H1 (cell line): ENCODE results near the gene RGS9. TPM values are rescaled to one million over a fixed set of nuclear protein-coding genes. Genes with fewer than 3 reads are reported as not detected.

Experiments
- CTCF ChIA-PET: fragments of 300-600 bp; sonication (Branson Sonifier 250); formaldehyde crosslinking; loops from one replicate; lab custom pipeline; 2021; ENCODE audit not compliant: partially characterized antibody; lab: Charles Lee
- POLR2A ChIA-PET: fragments of 300-600 bp; sonication (Branson Sonifier 250); formaldehyde crosslinking; loops from one replicate; lab custom pipeline; 2021; ENCODE audit warnings: inconsistent platforms; ENCODE audit not compliant: partially characterized antibody; lab: Charles Lee
- DNase-seq, 2 experiments: peaks; one replicate each; pipeline versions ENCODE4 v3.0.0 to v3.0.0-alpha.2; 2010 to 2022; ENCODE audit warnings: low spot score in 2 of 2, low read depth in 1 of 2, mixed read lengths in 1 of 2
- FAIRE-seq: peaks from 2 replicates; lab custom pipeline; 2011; peaks lifted over from hg19 to GRCh38; lab: Jason Lieb, UNC
- H2AFZ ChIP-seq: 2 replicates; pipeline ENCODE4 v1.8.1; 2012; ENCODE audit warnings: low read length, inconsistent platforms
- H2AK5ac ChIP-seq: 2 replicates; pipeline ENCODE4 v1.6.1; 2013; ENCODE audit warnings: low read depth, low read length
- H2BK120ac ChIP-seq: replicated peaks from 2 replicates; pipeline ENCODE3; 2013; ENCODE audit warnings: low read depth, low read length, inconsistent platforms
- H2BK12ac ChIP-seq: 2 replicates; pipeline ENCODE4 v1.6.1; 2013; ENCODE audit warnings: low read depth, low read length
- H2BK15ac ChIP-seq: 2 replicates; pipeline ENCODE4 v1.6.1; 2013; ENCODE audit warnings: low read length
- H2BK20ac ChIP-seq: 2 replicates; pipeline ENCODE4 v1.6.1; 2013; ENCODE audit warnings: low read length
- H2BK5ac ChIP-seq: 2 replicates; pipeline ENCODE4 v1.6.1; 2013; ENCODE audit warnings: low read depth, low read length
- H3K14ac ChIP-seq: 2 replicates; pipeline ENCODE4 v1.6.1; 2013; ENCODE audit warnings: inconsistent platforms; ENCODE audit not compliant: insufficient read length
- H3K18ac ChIP-seq: 2 replicates; pipeline ENCODE4 v1.6.1; 2013; ENCODE audit warnings: low read length; ENCODE audit errors: extremely low read depth
- H3K23ac ChIP-seq: 2 replicates; pipeline ENCODE4 v1.6.1; 2013; ENCODE audit warnings: inconsistent platforms; ENCODE audit not compliant: insufficient read length
- H3K23me2 ChIP-seq: 2 replicates; pipeline ENCODE4 v1.6.1; 2013; ENCODE audit warnings: low read depth, low read length
- H3K27ac ChIP-seq: 2 replicates; pipeline ENCODE4 v1.6.1; 2011; ENCODE audit warnings: low read depth, low read length, inconsistent platforms
- H3K27me3 ChIP-seq, 4 experiments: replicated peaks in 1 of 4; 1 replicate in 1 of 4; 2 replicates in 3 of 4; pipeline versions ENCODE4 v1.6.1 to v1.8.1; 2011 to 2013; ENCODE audit warnings: low read length in 3 of 4, mild to moderate bottlenecking in 3 of 4, inconsistent platforms in 2 of 4, mixed read lengths in 2 of 4, moderate library complexity in 1 of 4; ENCODE audit not compliant: control insufficient read depth in 3 of 4, insufficient read depth in 3 of 4; ENCODE audit errors: extremely low read depth in 1 of 4
- H3K36me3 ChIP-seq, 4 experiments: 2 replicates each; pipeline versions ENCODE4 v1.6.1 to v1.8.1; 2011 to 2013; ENCODE audit warnings: mild to moderate bottlenecking in 4 of 4, low read length in 3 of 4, moderate library complexity in 2 of 4, control low read depth in 1 of 4, inconsistent platforms in 1 of 4; ENCODE audit not compliant: insufficient read depth in 4 of 4, control insufficient read depth in 2 of 4
- H3K4ac ChIP-seq: replicated peaks from 2 replicates; pipeline ENCODE3; 2013; ENCODE audit warnings: low read length, low read depth, mixed read lengths, inconsistent platforms; ENCODE audit not compliant: insufficient read length
- H3K4me1 ChIP-seq, 4 experiments: replicated peaks in 1 of 4; 1 replicate in 1 of 4; 2 replicates in 3 of 4; pipeline versions ENCODE4 v1.6.1 to v1.8.1; 2011 to 2013; ENCODE audit warnings: low read length in 3 of 4, inconsistent platforms in 2 of 4, mixed read lengths in 1 of 4; ENCODE audit not compliant: insufficient read depth in 4 of 4, control insufficient read depth in 3 of 4
- H3K4me2 ChIP-seq, 2 experiments: 2 replicates each; pipeline versions ENCODE4 v1.6.1 to v1.8.1; 2011 to 2013; ENCODE audit warnings: low read depth in 2 of 2, low read length in 2 of 2, control low read depth in 1 of 2, inconsistent platforms in 1 of 2, mild to moderate bottlenecking in 1 of 2; ENCODE audit not compliant: insufficient read depth in 1 of 2
- H3K4me3 ChIP-seq, 4 experiments: fragments of 200-600, 300-600 bp in 1 of 4; sonication (generic), shearing (Covaris generic), sonication (Bioruptor Twin) in 1 of 4; 2 replicates each; pipeline versions ENCODE4 v1.5.1 to v1.8.1; 2011 to 2016; ENCODE audit warnings: low read length in 4 of 4, low read depth in 3 of 4, control low read depth in 2 of 4, inconsistent platforms in 2 of 4, mild to moderate bottlenecking in 2 of 4, mixed read lengths in 1 of 4, moderate library complexity in 1 of 4; ENCODE audit not compliant: insufficient read depth in 2 of 4; ENCODE audit errors: extremely low read depth in 1 of 4
- H3K56ac ChIP-seq: replicated peaks from 2 replicates; pipeline ENCODE3; 2013; ENCODE audit warnings: low read depth, mild to moderate bottlenecking, mixed read lengths, low read length, inconsistent platforms; ENCODE audit not compliant: insufficient read length
- H3K79me1 ChIP-seq: 2 replicates; pipeline ENCODE4 v1.6.1; 2013; ENCODE audit warnings: low read depth, low read length, control low read depth
- H3K79me2 ChIP-seq, 2 experiments: 2 replicates each; pipeline versions ENCODE4 v1.6.1 to v1.8.1; 2012 to 2013; ENCODE audit warnings: low read length in 2 of 2, mild to moderate bottlenecking in 2 of 2, inconsistent platforms in 1 of 2; ENCODE audit not compliant: insufficient read depth in 2 of 2, control insufficient read depth in 1 of 2
- H3K9ac ChIP-seq, 4 experiments: replicated peaks in 1 of 4; 1 replicate in 1 of 4; 2 replicates in 3 of 4; pipeline versions ENCODE4 v1.6.1 to v1.8.1; 2011 to 2013; ENCODE audit warnings: low read depth in 3 of 4, low read length in 3 of 4, control low read depth in 2 of 4, mild to moderate bottlenecking in 2 of 4, moderate library complexity in 2 of 4, inconsistent platforms in 1 of 4; ENCODE audit errors: extremely low read depth in 1 of 4
- H3K9me3 ChIP-seq, 2 experiments: 2 replicates each; pipeline versions ENCODE4 v1.6.1 to v1.8.1; 2012 to 2013; ENCODE audit warnings: mild to moderate bottlenecking in 2 of 2, moderate library complexity in 2 of 2, control low read depth in 1 of 2, inconsistent platforms in 1 of 2, low read depth in 1 of 2, low read length in 1 of 2, mixed read lengths in 1 of 2; ENCODE audit not compliant: insufficient read depth in 2 of 2
- H4K20me1 ChIP-seq, 2 experiments: replicated peaks in 1 of 2; 2 replicates each; pipeline versions ENCODE3 to v1.8.1; 2011 to 2013; ENCODE audit warnings: inconsistent platforms in 2 of 2, low read length in 2 of 2, mild to moderate bottlenecking in 1 of 2; ENCODE audit not compliant: insufficient read depth in 2 of 2, control insufficient read depth in 1 of 2
- H4K5ac ChIP-seq: 2 replicates; pipeline ENCODE4 v1.6.1; 2013; ENCODE audit warnings: low read length, low read depth, mixed read lengths, inconsistent platforms; ENCODE audit not compliant: insufficient read length
- H4K8ac ChIP-seq: 2 replicates; pipeline ENCODE4 v1.8.0; 2013; ENCODE audit warnings: mild to moderate bottlenecking, moderate library complexity, low read length, inconsistent platforms; ENCODE audit not compliant: insufficient read depth; ENCODE audit errors: extremely low read depth
- H4K91ac ChIP-seq: replicated peaks from 2 replicates; pipeline ENCODE3; 2013; ENCODE audit warnings: low read length, mixed read lengths, inconsistent platforms; ENCODE audit not compliant: insufficient read length
- CTBP2 ChIP-seq: IDR thresholded peaks from 2 replicates; pipeline ENCODE4 v1.7.0; 2011; ENCODE audit warnings: borderline replicate concordance, mild to moderate bottlenecking, moderate library complexity, mixed read lengths, low read length; ENCODE audit not compliant: insufficient read depth, insufficient read length
- EP300 ChIP-seq, 2 experiments: IDR thresholded peaks; 1 replicate in 1 of 2; 2 replicates in 1 of 2; pipeline ENCODE4 v1.6.1; 2011 to 2012; ENCODE audit warnings: low read depth in 2 of 2, low read length in 2 of 2, mild to moderate bottlenecking in 2 of 2, borderline replicate concordance in 1 of 2, inconsistent platforms in 1 of 2, moderate library complexity in 1 of 2
- HDAC2 ChIP-seq, 2 experiments: fragments of 300-600 bp in 1 of 2; sonication (generic) in 1 of 2; IDR thresholded peaks; 2 replicates each; pipeline ENCODE4 v1.6.1; 2011 to 2012; ENCODE audit warnings: low read depth in 2 of 2, low read length in 2 of 2, mild to moderate bottlenecking in 2 of 2, moderate library complexity in 2 of 2, borderline replicate concordance in 1 of 2, inconsistent platforms in 1 of 2
- KDM4A ChIP-seq: IDR thresholded peaks from one replicate; pipeline ENCODE4 v1.7.1; 2012; ENCODE audit warnings: low read depth, mild to moderate bottlenecking, moderate library complexity, low read length, inconsistent platforms; ENCODE audit not compliant: severe bottlenecking
- MAFK ChIP-seq: IDR thresholded peaks from 2 replicates; pipeline ENCODE4 v1.6.1; 2012; ENCODE audit warnings: low read depth, mild to moderate bottlenecking, improper control_type of control experiment, low read length
- POLR2A ChIP-seq, 2 experiments: IDR thresholded peaks; 1 replicate in 1 of 2; 2 replicates in 1 of 2; pipeline ENCODE4 v1.6.1; 2011; ENCODE audit warnings: low read depth in 2 of 2, low read length in 2 of 2, mild to moderate bottlenecking in 2 of 2; ENCODE audit errors: control extremely low read depth in 1 of 2
- POLR2AphosphoS5 ChIP-seq: IDR thresholded peaks from 2 replicates; pipeline ENCODE4 v1.6.1; 2011; ENCODE audit warnings: low read depth, low read length
- SAP30 ChIP-seq: fragments of 300-600 bp; sonication (generic); IDR thresholded peaks from 2 replicates; pipeline ENCODE4 v1.7.1; 2012; ENCODE audit warnings: low read length, moderate library complexity, mild to moderate bottlenecking, inconsistent platforms; ENCODE audit not compliant: insufficient read depth, insufficient replicate concordance
- SP2 ChIP-seq: IDR thresholded peaks from 2 replicates; pipeline ENCODE4 v1.6.1; 2012; ENCODE audit warnings: mild to moderate bottlenecking, low read length, inconsistent platforms
- TAF7 ChIP-seq: optimal IDR thresholded peaks from 2 replicates; pipeline ENCODE3; 2011; ENCODE audit warnings: low read depth, mild to moderate bottlenecking, inconsistent platforms, low read length, moderate library complexity, borderline replicate concordance
- TCF12 ChIP-seq: IDR thresholded peaks from 2 replicates; pipeline ENCODE4 v1.6.1; 2011; ENCODE audit warnings: low read depth, mild to moderate bottlenecking, low read length
- TEAD4 ChIP-seq: IDR thresholded peaks from 2 replicates; pipeline ENCODE4 v1.6.1; 2012; ENCODE audit warnings: low read depth, low read length, inconsistent platforms, mixed read lengths
- WGBS, 2 experiments: shearing (Covaris generic) in 1 of 2; methylation state at CpG; one replicate each; pipeline versions ENCODE4 v1.1.6 to v1.1.7; 2013 to 2015; ENCODE audit warnings: low lambda C conversion rate in 2 of 2, mixed read lengths in 2 of 2, inconsistent platforms in 1 of 2, low coverage in 1 of 2, missing lambda C conversion rate in 1 of 2; ENCODE audit not compliant: insufficient replicate concordance in 2 of 2, insufficient coverage in 1 of 2, insufficient read length in 1 of 2; ENCODE audit errors: extremely low coverage in 1 of 2, missing lambda C conversion rate in 1 of 2; 5-methylcytosine and 5-hydroxymethylcytosine counted together
- polyA plus RNA-seq, 7 experiments: library from polyadenylated mRNA; depleted of rRNA in 3 of 7; stranded (reverse) in 5 of 7; unstranded in 2 of 7; fragments of >200 nt in 5 of 7; fragments of 200-250 nt in 2 of 7; gene quantifications; 1 replicate in 5 of 7; 2 replicates in 1 of 7; 4 replicates in 1 of 7; pipeline versions ENCODE4 v1.2.1 to v1.2.3, GENCODE V29; 2011 to 2013; ENCODE audit warnings: missing spikeins in 2 of 7, mixed read lengths in 2 of 7
- total RNA-seq: library from RNA; stranded (reverse); fragmentation: NEBNext Ultra II Directional; extraction: Animal tissue kit (Norgen Biotek cat#: 25700); gene quantifications from 2 replicates; pipeline ENCODE4 v1.2.1, GENCODE V29; 2021
- TF ChIP-seq, protein P1 (sequence below): IDR thresholded peaks from 2 replicates; pipeline ENCODE4 v1.6.1; 2012; ENCODE audit warnings: inconsistent platforms

The RGS9 gene
- total and polyA plus RNA-seq, 2 of the 8 experiments (the other 6 are each of a cell fraction or from before 2014, with no cell fraction given): 8.9 to 20.5 TPM

DNA sequence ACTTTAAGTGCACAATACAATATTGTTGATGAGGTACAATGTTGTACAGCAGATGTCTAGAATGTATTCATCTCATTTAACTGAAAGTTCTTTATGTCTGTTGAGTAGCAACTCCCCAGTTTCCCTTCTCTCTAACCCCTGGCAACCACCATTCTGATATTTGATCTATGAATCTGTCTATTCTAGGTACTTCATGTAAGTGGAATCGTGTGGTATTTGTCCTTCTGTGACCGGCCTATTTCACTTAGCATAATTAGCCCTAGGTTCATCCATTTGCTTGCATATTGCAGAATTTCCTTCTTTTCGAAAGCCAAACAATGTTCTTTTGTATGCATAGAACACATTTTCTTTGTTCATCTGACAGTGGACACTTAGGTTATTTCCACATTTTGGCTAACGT, 10.8 kb downstream of the RGS9 start:
- no peak overlapping the region for H3K14ac ChIP-seq
- no peak overlapping the region for H3K27ac ChIP-seq
- no peaks in the 10 kb centered on the region for H3K9me3 ChIP-seq
- CTCF ChIA-PET: interaction anchor here (0.6 kb wide), 1 partner anchor 8 kb away, joined by 3 read pairs; no protein-coding TSS in a partner anchor
- H3K18ac ChIP-seq: no peak overlapping the region
- H3K4me1 ChIP-seq: no peaks in the 10 kb centered on the region
- no peak overlapping the region for H2BK5ac ChIP-seq
- no peak overlapping the region for H2BK120ac ChIP-seq
- no peak overlapping the region for H2BK20ac ChIP-seq
- WGBS, 2 experiments: 94% methylated on average over 4 of the region's 4 CpGs; no CpG with 5 or more reads in 1 of the 2 experiments
- no peak for FAIRE-seq
- no peak for DNase-seq
- no peak overlapping the region for H3K4me2 ChIP-seq
- H4K5ac ChIP-seq: no peak overlapping the region
- H3K56ac ChIP-seq: no peak overlapping the region
- H3K79me1 ChIP-seq: no peaks in the 10 kb centered on the region
- H4K8ac ChIP-seq: no peak overlapping the region
- no peak overlapping the region for H3K4me3 ChIP-seq
- H3K9ac ChIP-seq: no peak overlapping the region
- H3K27me3 ChIP-seq: no peaks in the 10 kb centered on the region
- H2AK5ac ChIP-seq: no peak overlapping the region
- no peaks in the 10 kb centered on the region for H4K20me1 ChIP-seq
- no peak overlapping the region for H4K91ac ChIP-seq
- no peaks in the 10 kb centered on the region for H3K36me3 ChIP-seq
- no peak overlapping the region for H2BK12ac ChIP-seq
- POLR2A ChIA-PET: no interaction called here
- H2BK15ac ChIP-seq: no peak overlapping the region
- no peak overlapping the region for H2AFZ ChIP-seq
- no peak overlapping the region for H3K23ac ChIP-seq
- no peaks in the 10 kb centered on the region for H3K79me2 ChIP-seq
- H3K4ac ChIP-seq: no peak overlapping the region
- H3K23me2 ChIP-seq: no peaks in the 10 kb centered on the region
- TF ChIP-seq HDAC2 (IDR thresholded peaks at IDR 0.05; ENCODE audit: borderline replicate concordance in 1 of 2, low read depth in 2 of 2, low read length in 2 of 2) (no peak), SP2 (no peak), TEAD4 (no peak), POLR2AphosphoS5 (no peak), EP300 (IDR thresholded peaks at IDR 0.05; ENCODE audit: borderline replicate concordance in 1 of 2, low read depth in 2 of 2, low read length in 2 of 2) (no peak), KDM4A (no peak), CTBP2 (no peak), TCF12 (no peak), SAP30 (no peak), POLR2A (IDR thresholded peaks at IDR 0.05; ENCODE audit: control extremely low read depth in 1 of 2, low read depth in 2 of 2, low read length in 2 of 2) (no peak), TAF7 (no peak), MAFK (no peak)
- TF ChIP-seq, protein P1, sequence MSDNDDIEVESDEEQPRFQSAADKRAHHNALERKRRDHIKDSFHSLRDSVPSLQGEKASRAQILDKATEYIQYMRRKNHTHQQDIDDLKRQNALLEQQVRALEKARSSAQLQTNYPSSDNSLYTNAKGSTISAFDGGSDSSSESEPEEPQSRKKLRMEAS: no peak
